Measurements from ENCODE around the gene RNU1-4.
"Not testable (repeated sequence)": the region's sequence is repeated elsewhere in the genome, so short reads cannot be mapped to it uniquely, and the experiment has no call there.

The RNU1-4 gene

DNA sequence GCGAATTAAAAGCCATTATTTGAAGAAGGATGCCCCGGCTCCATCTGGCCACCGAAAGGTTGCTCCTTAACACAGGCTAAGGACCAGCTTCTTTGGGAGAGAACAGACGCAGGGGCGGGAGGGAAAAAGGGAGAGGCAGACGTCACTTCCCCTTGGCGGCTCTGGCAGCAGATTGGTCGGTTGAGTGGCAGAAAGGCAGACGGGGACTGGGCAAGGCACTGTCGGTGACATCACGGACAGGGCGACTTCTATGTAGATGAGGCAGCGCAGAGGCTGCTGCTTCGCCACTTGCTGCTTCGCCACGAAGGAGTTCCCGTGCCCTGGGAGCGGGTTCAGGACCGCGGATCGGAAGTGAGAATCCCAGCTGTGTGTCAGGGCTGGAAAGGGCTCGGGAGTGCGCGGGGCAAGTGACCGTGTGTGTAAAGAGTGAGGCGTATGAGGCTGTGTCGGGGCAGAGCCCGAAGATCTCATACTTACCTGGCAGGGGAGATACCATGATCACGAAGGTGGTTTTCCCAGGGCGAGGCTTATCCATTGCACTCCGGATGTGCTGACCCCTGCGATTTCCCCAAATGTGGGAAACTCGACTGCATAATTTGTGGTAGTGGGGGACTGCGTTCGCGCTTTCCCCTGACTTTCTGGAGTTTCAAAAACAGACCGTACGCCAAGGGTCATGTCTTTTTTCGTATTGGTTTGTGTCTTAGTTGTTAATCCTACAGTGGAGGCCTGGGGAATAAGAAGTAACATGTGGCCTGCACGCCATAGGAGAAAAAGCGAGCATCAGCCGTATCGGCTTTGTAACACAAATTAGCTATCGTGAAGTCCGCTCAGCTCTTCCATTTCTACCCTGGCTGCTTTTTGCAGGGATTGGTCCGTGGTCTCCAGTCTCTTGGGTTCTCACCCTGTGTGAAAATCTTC is at the start of gene RNU1-4:
Gene RNU1-4 (plus strand): TSS at position 470 of the 918 bp plus-strand sequence.
- not testable (repeated sequence) for DNase-seq (ENCODE audit: low read depth)

GRCh38 chr1:16690971-16691682 is 49.2 kb upstream of the RNU1-4 start:
- not testable (repeated sequence) for DNase-seq (ENCODE audit: low read depth)

GRCh38 chr1:16692283-16692682 is 48.0 kb upstream of the RNU1-4 start:
- not testable (repeated sequence) for DNase-seq (ENCODE audit: low read depth)

DNA sequence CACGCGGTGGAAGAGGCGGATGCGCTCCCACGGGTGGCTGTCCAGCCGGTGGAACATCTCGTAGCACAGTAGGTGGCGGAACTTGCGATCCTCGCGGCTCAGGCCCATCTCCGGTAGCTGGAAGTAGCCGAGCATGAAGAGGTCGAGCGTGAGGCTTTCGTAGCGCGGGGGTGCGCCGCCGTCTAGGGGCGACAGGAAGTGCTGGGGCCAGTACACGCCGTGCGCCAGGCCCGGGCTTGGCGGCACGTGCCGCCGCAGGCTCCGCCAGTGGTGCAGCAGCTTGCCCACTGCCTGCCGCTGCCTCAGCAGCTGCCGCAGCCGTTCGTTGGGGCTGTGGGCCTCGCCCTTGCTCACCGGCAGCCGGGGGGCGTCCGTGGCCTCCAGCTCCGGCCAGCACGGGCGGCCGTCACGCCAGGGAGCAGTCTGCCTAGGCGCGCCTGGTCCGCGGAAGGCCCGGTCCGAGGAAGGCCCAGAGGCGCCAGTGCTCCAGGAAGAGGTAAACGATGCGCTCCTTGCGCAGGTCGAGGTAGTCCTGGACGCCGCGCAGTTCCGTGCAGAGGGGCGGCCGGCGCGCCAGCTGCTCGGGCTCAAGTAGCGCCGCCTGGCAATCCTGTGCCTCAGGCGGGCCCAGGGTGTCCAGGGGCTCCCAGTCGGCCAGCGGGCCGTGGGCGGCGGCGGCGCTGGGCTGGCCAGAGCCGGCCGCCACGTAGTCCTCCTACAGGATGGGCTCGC is 47.4 kb upstream of the RNU1-4 start:
- DNase-seq (ENCODE audit: low read depth) = not testable (repeated sequence)

GRCh38 chr1:16693449-16694307 is 46.6 kb upstream of the RNU1-4 start:
- not testable (repeated sequence) for DNase-seq (ENCODE audit: low read depth)

DNA sequence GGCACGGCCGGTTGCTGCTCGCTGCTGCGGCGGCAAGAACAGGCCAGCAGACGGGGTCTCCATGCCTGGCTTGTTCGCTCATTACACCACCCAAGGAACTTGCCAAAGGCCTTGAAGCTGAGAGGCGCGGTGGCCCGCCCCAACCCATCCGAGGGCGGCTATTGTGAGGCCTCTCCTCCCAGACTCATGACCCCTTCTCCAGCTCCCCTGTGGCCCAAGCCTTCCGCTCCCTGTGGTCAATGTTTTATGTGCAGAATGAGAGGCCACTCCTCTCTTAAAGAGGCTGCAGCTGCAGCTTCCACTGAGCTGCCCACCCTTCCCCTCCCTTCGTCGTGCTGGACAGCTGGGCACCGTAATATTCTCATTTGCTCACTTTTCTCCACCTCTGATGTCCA is 46.0 kb upstream of the RNU1-4 start:
- DNase-seq (ENCODE audit: low read depth) = not testable (repeated sequence)

DNA sequence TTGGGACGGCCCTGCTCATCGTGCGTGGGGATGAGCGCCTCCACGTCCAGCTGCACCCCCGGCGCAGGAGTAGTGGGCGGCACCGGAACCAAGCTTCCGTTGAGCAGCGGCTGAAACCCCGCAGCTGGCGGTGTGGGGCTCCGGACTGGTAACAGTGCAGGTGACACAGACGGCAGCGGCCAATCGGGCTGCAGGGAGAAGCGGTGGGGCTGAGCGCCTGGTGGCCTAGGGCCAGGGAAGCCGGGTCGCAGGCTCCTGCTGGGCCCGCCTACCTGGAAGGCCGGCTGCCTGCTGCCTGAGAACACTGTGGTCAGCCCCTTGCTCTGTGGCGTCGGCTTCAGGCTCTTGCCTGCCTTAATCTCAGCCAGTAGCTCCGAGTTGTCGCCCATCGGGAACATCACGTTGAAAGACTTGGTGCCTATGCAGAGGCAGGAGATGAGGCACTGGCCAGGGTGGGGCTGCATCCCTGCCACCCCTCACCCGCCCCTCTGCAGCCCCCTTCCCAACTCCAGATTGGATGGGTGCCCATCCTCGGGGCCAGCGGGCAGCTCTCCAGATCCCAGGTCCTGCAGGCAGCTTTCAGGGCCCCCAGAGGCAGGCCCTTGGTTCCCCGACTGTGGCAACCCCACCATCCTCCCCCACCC is 43.7 kb upstream of the RNU1-4 start:
- DNase-seq (ENCODE audit: low read depth) = not testable (repeated sequence)

DNA sequence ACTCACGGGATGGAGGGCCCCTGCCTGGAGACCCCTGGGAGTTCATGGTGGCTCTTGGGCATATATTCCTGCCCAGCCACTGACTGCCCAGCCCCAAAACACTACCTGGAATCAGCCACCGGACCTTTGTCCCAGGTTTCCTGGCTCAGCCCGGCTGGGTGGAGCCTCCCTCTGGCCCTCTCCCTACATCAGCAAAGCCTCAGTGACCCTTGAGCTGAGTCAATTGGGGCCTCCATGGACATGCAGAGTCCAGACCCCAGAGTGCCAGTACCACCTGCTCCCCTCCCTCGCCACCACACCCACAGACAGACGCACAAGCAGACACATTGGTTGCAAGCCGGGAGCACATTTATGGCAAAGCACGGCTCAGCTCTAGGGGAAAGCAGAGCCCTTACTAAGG is 43.2 kb upstream of the RNU1-4 start:
- DNase-seq (ENCODE audit: low read depth) = not testable (repeated sequence)

GRCh38 chr1:16699440-16699839 is 40.9 kb upstream of the RNU1-4 start:
- not testable (repeated sequence) for DNase-seq (ENCODE audit: low read depth)

- not testable (repeated sequence) for DNase-seq (ENCODE audit: low read depth)
These were observed 40.0 kb upstream of the RNU1-4 start for GRCh38 chr1:16700138-16700895.

DNA sequence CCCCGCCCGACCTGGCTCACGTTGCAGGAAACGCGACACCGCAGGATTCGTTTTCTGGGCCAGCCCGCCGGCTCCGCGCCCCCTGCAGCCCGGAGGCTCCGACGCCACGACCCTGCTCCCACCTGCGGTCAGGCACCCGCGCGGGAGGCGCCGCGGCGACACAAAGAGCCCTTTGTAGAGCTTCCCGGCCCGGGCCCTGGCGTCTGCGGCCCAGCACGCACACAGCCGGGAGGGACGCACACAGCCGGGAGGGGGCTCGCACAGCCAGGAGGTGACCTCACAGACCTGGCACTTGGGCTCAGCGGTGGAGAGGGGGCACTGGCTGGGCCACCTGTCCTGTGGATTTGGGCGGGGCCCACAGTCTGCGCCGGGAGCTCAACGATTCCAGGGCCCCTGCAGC is 39.1 kb upstream of the RNU1-4 start:
- not testable (repeated sequence) for DNase-seq (ENCODE audit: low read depth)

- DNase-seq (ENCODE audit: low read depth) = not testable (repeated sequence)
These were observed 38.0 kb upstream of the RNU1-4 start for GRCh38 chr1:16702280-16702679.

DNA sequence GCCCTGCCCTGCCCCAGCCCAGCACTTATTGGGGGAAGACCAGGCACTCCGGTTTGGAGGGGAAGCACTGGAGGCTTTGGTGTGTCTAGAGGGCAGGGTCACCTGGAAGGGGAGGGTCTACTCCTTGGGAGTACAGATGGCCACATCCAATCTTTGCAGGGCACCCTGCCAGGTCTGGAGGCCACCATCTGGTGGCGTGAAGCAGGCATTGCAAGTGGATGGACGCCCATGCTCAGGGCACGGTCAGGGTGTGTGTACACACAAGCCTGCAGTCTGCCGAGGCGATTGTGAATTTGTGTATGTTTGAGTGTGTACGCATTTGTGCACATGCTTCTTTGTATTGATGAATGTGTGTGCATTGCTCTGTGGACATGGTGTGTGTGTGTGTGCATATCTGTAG is 37.2 kb upstream of the RNU1-4 start:
- not testable (repeated sequence) for DNase-seq (ENCODE audit: low read depth)

DNA sequence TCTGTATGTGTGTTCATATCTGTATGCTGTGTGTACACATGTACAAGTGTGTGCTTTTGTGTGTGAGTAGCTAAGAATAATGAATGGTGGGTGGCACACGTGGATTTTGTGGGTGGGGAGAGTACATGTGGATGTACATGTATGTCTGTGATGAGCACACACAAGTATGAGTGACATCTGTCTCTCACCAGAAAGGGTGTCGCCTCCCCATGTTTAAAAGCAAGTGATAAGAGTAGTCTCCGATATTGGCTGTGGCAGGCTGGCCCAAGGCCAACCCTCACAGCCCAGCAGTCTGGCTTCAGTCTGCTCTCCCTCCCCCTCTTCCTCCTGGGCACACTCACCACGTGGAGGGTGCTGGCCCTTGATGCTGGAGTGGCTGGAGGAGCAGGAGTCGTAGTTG is 36.7 kb upstream of the RNU1-4 start:
- not testable (repeated sequence) for DNase-seq (ENCODE audit: low read depth)

DNA sequence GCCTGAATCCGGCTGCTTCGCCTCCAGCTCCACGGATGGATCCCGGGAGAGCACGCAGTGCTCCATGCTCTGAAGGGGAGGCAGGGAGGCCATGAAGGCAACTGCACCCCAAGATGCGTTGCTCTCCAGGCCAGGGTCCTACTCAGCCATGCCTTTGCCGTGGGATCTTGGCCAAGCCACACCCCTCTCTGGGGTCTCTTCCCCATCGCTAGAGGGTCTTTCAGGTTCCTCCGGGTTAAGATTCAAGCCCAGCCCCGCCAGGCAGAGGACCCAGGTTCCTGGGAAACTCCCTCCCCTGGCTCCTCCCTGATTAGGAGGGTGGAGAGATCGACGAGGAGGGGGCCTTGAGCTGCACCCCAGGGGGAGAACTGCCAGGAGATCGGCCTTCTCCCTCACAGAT is 36.2 kb upstream of the RNU1-4 start:
- DNase-seq (ENCODE audit: low read depth) = not testable (repeated sequence)

DNA sequence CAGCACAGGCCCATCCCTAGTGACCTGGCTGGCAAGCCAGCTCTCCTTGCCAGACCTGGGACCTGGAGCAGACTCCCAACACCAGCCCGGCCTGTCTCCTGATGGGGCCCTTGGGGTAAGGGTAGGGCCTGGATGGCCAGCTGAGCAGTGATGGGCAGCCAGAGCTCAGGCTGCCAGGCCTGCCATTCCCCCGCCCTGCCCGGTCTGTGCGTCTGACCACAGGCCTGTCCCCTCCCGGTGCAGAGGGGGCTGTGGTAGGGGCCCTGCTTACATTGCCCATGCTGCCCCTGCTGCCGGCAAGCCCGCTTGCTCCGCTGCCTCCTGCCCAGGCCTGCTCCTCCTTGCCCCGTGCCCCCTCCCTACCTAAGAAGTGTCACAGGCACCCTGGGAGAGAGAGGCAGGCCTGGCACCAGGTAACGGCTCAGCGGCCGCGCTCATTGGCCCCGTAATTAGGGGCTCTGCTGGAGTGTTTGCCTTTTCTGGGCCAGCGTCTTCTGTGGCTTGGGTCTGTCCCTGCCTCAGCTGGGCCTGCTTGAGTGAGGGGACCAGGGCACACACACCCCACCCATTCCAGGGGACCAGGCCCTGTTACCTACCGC is 35.7 kb upstream of the RNU1-4 start:
- not testable (repeated sequence) for DNase-seq (ENCODE audit: low read depth)

- not testable (repeated sequence) for DNase-seq (ENCODE audit: low read depth)
These were observed 34.0 kb upstream of the RNU1-4 start for GRCh38 chr1:16706302-16706701.

DNA sequence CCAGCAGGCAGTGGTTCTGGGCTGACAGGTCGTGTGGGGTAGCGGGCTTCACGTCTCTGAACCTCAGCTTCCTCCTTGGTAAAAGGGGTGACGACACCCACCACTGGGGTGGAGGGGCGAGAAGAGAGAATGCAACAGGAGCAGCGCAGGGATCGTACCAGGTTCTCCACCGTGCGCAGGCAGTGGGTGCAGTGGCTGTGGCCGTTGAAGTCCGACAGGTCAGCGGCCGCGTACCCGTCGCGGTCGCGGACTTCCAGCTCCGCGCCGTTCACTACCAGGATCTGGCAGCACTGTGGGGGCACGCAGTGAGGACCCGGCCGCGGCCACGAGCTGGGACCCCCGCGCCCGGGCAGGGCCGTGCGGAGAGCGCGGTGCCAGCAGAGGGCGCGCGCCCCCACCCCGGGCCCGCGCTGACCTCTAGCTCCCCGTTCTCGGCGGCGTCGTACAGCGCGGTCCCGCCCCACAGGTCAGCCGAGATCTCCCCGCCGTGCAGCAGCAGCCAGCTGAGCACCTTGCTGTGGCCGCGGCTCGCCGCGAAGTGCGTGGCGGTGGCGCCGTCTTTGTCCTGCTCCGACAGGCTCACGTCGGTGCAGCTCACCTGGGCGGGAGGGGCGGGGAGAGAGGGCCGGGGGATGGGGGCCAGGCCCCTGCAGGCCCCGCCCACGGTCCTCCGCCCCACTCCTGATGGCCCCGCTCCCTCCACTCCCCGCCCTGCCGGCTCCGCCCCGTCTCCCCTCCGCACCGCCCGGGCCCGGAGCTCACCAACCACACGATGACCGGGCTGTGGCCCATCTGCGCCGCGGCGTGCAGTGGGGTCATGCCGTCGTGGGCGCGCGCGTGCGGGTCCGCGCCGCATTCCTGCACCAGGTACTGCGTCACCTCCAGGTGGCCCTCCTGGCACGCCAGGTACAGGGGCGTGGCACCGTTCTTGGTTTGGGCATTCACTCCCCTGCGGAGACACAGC is 32.9 kb upstream of the RNU1-4 start:
- DNase-seq (ENCODE audit: low read depth) = not testable (repeated sequence)

Measured in stimulated activated CD8-positive, alpha-beta memory T cell treated with anti-CD3 and anti-CD28 coated beads, Interleukin-7, amount 100 ng/mL, for 24 hours (primary cell).